BLaER1 (cell line): ENCODE data around the gene C20orf202.

ENCODE experiments used
- H3K27ac ChIP-seq: shearing (Covaris generic); formaldehyde crosslinking; 2 replicates; pipeline ENCODE4 v1.8.1; 2022
- H3K27me3 ChIP-seq: shearing (Covaris generic); formaldehyde crosslinking; 2 replicates; pipeline ENCODE4 v1.8.1; 2022
- H3K36me3 ChIP-seq: shearing (Covaris generic); formaldehyde crosslinking; 2 replicates; pipeline ENCODE4 v1.8.1; 2022
- H3K4me1 ChIP-seq: shearing (Covaris generic); formaldehyde crosslinking; 2 replicates; pipeline ENCODE4 v1.8.1; 2022
- H3K4me2 ChIP-seq: shearing (Covaris generic); formaldehyde crosslinking; 2 replicates; pipeline ENCODE4 v1.8.1; 2022
- H3K4me3 ChIP-seq: shearing (Covaris generic); formaldehyde crosslinking; 2 replicates; pipeline ENCODE4 v1.8.1; 2022
- H3K9ac ChIP-seq: shearing (Covaris generic); formaldehyde crosslinking; 2 replicates; pipeline ENCODE4 v1.8.1; 2022
- H3K9me3 ChIP-seq: shearing (Covaris generic); formaldehyde crosslinking; 2 replicates; pipeline ENCODE4 v1.8.1; 2022
- H4K20me1 ChIP-seq: shearing (Covaris generic); formaldehyde crosslinking; 2 replicates; pipeline ENCODE4 v1.8.1; 2022
- Cebpa-rat ChIP-seq: shearing (Covaris generic); IDR thresholded peaks from 2 replicates; pipeline ENCODE4 v1.8.1; 2022

C20orf202 gene

DNA sequence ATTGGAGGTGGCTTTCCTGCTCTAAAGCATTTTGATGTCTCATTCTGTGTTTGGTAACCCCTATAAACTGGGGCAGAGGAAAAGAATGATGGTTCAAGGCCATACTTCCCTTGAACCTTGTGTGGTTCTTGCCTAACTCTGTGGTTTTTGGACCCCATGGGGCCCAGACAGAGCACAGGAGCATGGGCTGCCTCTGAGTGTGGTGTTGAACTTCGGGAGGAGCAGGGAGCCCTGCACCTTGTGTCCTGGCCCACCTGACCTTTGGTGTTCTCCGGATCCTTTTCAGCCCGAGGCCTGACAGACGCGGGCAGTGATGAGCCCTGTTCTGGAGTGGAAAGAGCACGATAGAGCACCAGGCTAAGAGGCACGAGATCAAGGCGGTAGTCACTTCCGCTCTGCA, 37.3 kb upstream of the C20orf202 start:
- Histone ChIP-seq H3K36me3 (peaks cover 94% of the 10 kb centered on the region), H3K4me3 (no peak overlapping the region), H3K4me2 (no peak overlapping the region), H3K4me1 (peaks cover 30% of the 10 kb centered on the region), H3K27ac (no peak overlapping the region), H3K9ac (no peak overlapping the region), H3K9me3 (no peaks in the 10 kb centered on the region), H4K20me1 (peaks cover 54% of the 10 kb centered on the region), H3K27me3 (no peaks in the 10 kb centered on the region)
- TF ChIP-seq Cebpa-rat = no peak

DNA sequence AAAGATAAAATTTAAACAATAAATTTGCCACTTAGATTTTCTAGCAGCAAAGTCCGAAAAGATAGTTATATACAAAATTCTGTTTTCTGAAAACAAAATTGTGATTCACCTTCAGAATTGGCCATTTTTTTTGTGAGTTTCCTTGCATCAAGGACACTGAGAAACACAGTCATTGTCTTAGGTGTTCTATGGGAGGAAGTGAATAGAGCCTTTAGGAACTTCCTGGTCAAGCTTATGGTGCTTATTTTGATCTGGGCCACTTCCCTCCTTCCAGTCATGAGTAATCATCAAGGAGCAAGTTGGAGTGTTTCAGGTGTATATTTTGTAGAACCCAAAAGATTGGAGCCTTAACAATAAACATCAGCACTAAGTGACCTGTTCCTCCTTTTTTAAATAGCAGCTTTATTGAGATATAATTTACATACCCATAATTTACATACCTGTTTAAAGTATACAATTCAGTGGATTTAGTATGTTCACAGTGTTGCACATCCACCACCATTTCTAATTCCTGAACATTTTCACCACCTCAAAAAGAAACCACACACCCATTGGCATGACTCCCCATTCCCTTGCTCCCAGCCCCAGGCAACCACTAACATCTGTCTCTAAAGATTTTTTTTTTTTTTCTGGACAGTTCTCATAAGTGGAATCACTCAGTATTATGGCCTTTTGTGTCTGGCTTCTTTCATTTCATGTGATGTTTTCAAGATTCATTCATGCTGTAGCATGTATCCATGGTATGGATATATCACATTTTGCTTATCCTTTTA, 36.1 kb upstream of the C20orf202 start:
- no peak overlapping the region for H3K4me2 ChIP-seq
- no peaks in the 10 kb centered on the region for H3K27me3 ChIP-seq
- no peak for TF ChIP-seq Cebpa-rat
- peaks cover 54% of the 10 kb centered on the region for H4K20me1 ChIP-seq
- H3K4me1 ChIP-seq = peaks cover 20% of the 10 kb centered on the region
- H3K27ac ChIP-seq = no peak overlapping the region
- H3K9me3 ChIP-seq = no peaks in the 10 kb centered on the region
- no peak overlapping the region for H3K9ac ChIP-seq
- H3K36me3 ChIP-seq = peaks cover 94% of the 10 kb centered on the region
- H3K4me3 ChIP-seq = no peak overlapping the region

- Histone ChIP-seq H3K4me3 (no peak overlapping the region), H3K9me3 (no peaks in the 10 kb centered on the region)
Observed at GRCh38 chr20:1169224-1169623, 34.0 kb upstream of the C20orf202 start.

DNA sequence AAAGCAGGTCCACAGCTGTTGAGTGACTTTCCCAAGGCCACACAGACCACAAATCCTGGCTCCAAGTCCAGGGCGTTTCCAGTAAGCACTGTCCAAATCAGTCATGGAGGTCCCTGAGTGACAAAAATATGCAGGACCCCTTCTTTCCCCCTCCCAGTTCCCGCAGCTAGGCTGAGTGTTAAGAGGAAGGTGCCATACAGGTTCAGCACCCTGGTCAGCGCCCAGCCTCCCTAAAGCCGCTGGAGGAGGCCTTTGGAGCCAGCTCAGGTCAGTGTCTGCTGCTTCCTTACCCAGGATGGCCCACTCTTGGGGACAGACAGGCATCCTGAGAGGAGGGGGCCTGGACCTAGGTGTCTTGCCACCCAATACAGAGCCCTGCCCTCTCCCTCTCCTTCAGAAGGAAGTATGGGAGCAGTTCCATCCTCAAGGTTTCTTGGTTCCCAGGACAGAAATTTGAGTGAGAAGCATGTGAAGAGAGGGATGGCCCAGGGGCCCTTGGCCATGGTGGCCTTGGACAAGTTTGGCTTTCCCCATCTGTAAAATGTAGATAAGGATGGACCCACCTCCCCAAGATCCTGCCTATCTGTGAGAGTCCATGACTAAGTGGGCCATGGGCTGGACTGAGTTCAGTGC, 31.7 kb upstream of the C20orf202 start:
- Histone ChIP-seq H4K20me1 (peaks cover 60% of the 10 kb centered on the region), H3K9me3 (no peaks in the 10 kb centered on the region), H3K4me1 (no peaks in the 10 kb centered on the region), H3K27me3 (no peaks in the 10 kb centered on the region), H3K36me3 (peaks cover 96% of the 10 kb centered on the region), H3K9ac (no peak overlapping the region), H3K4me3 (no peak overlapping the region), H3K4me2 (no peak overlapping the region), H3K27ac (no peak overlapping the region)
- TF ChIP-seq Cebpa-rat = no peak

More at GRCh38 chr20:1169224-1169623, 34.0 kb upstream of the C20orf202 start:
- Histone ChIP-seq H3K4me1 (no peaks in the 10 kb centered on the region), H3K4me2 (no peak overlapping the region), H3K9ac (no peak overlapping the region), H3K27me3 (no peaks in the 10 kb centered on the region), H3K36me3 (peaks cover 100% of the 10 kb centered on the region), H3K27ac (no peak overlapping the region), H4K20me1 (peaks cover 59% of the 10 kb centered on the region)
- TF ChIP-seq Cebpa-rat = no peak

GRCh38 chr20:1173698-1174097, 29.6 kb upstream of the C20orf202 start:
- Histone ChIP-seq H3K9ac (no peak overlapping the region), H3K27ac (no peak overlapping the region), H4K20me1 (peaks cover 56% of the 10 kb centered on the region), H3K4me3 (no peak overlapping the region), H3K4me1 (no peaks in the 10 kb centered on the region), H3K9me3 (no peaks in the 10 kb centered on the region), H3K4me2 (no peak overlapping the region), H3K36me3 (peaks cover 77% of the 10 kb centered on the region), H3K27me3 (no peaks in the 10 kb centered on the region)
- TF ChIP-seq Cebpa-rat = no peak

GRCh38 chr20:1174787-1175186, 28.5 kb upstream of the C20orf202 start:
- Histone ChIP-seq H3K9me3 (no peaks in the 10 kb centered on the region), H3K9ac (no peak overlapping the region), H3K4me1 (no peaks in the 10 kb centered on the region), H4K20me1 (peaks cover 45% of the 10 kb centered on the region), H3K36me3 (peaks cover 66% of the 10 kb centered on the region), H3K27me3 (no peaks in the 10 kb centered on the region), H3K4me2 (no peak overlapping the region), H3K4me3 (no peak overlapping the region), H3K27ac (no peak overlapping the region)
- no peak for TF ChIP-seq Cebpa-rat

DNA sequence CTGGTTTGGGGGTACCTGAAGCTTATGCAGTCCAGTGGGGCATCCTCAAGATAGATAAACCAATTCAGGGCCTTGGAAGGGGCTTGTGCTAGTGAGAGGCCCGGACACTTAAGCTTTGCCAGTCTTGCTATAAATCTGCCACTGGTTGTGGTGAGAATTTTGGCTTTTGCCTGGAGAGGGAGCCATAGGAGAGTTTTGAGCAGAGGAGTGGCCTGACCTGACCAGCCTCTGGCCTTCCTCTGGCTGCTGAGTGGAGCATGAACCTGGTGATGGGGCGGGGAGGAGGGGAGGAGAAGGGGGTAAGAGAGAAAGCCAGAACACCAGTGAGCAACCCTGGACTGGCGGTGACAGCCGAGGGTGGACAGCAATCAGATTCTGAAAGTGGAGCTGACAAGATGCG, 25.6 kb upstream of the C20orf202 start:
- Histone ChIP-seq H3K9ac (no peak overlapping the region), H3K27ac (no peak overlapping the region), H3K9me3 (no peaks in the 10 kb centered on the region), H3K4me1 (no peaks in the 10 kb centered on the region), H4K20me1 (peaks cover 24% of the 10 kb centered on the region), H3K36me3 (peaks cover 37% of the 10 kb centered on the region), H3K27me3 (0 out of 2 replicates have a peak, but pooled peaks cover under 1% of the 10 kb centered on the region), H3K4me3 (no peak overlapping the region), H3K4me2 (no peak overlapping the region)
- no peak for TF ChIP-seq Cebpa-rat

GRCh38 chr20:1178103-1178502, 25.2 kb upstream of the C20orf202 start:
- peaks cover 5% of the 10 kb centered on the region for H3K27me3 ChIP-seq

DNA sequence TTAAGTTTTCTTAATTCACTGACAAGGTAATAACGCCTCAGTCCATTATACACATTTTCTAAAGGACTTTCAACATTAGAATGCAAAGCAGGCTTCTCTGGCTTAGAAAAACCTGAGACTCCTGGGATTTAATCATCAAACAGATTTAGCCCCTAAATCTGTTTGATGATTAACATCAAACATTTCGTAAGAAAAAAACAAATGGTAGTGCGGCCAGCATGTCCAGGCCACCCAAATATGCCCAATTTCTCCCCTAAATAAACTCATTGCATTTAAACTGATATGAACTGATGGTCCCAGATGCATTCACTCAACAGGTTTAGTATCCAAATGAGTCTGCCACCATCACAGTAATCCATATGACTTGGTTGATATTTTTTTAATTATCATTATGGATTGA, 24.6 kb upstream of the C20orf202 start:
- Histone ChIP-seq H3K27me3 (peaks cover 10% of the 10 kb centered on the region), H3K9me3 (no peaks in the 10 kb centered on the region), H3K27ac (no peak overlapping the region), H3K36me3 (peaks cover 28% of the 10 kb centered on the region; the same call in 1 of the 2 replicates), H3K4me3 (no peak overlapping the region), H3K4me2 (no peak overlapping the region), H3K9ac (no peak overlapping the region), H3K4me1 (no peaks in the 10 kb centered on the region), H4K20me1 (peaks cover 17% of the 10 kb centered on the region; the same call in 1 of the 2 replicates)
- no peak for TF ChIP-seq Cebpa-rat

More at GRCh38 chr20:1178103-1178502, 25.2 kb upstream of the C20orf202 start:
- H3K9me3 ChIP-seq = no peaks in the 10 kb centered on the region
- no peak overlapping the region for H3K9ac ChIP-seq
- H3K4me3 ChIP-seq = no peak overlapping the region
- H3K4me1 ChIP-seq = no peaks in the 10 kb centered on the region
- TF ChIP-seq Cebpa-rat = no peak
- H3K27ac ChIP-seq = no peak overlapping the region
- H3K36me3 ChIP-seq = peaks cover 33% of the 10 kb centered on the region; the same call in 1 of the 2 replicates
- H3K4me2 ChIP-seq = no peak overlapping the region
- peaks cover 20% of the 10 kb centered on the region; the same call in 1 of the 2 replicates for H4K20me1 ChIP-seq

DNA sequence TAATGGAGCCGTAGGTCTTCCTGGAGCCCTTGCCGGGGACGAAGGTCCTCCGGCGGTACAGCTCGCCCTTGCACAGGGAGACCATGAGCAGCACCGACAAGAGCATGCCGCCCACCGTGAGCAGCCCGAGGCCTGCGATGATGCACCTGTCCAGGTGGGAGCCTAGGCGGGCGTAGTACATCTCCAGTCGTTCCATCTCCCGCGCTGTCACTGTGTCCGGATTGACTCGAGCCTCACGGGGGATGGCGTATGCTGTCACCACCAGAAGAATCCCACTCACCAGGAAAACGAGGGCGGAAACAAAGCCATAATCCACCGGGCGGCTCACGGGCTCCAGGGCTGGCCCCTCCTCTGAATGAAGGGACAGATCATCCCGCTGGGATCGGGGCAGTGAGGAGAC, 22.3 kb upstream of the C20orf202 start:
- H4K20me1 ChIP-seq = peaks cover 24% of the 10 kb centered on the region; the same call in 1 of the 2 replicates
- no peaks in the 10 kb centered on the region for H3K4me1 ChIP-seq
- H3K36me3 ChIP-seq = peaks cover 8% of the 10 kb centered on the region; the same call in 1 of the 2 replicates

More for the DNA sequence above, 22.3 kb upstream of the C20orf202 start:
- Histone ChIP-seq H3K9ac (no peak overlapping the region), H3K9me3 (no peaks in the 10 kb centered on the region), H3K4me2 (no peak overlapping the region), H3K4me3 (no peak overlapping the region), H3K27me3 (peaks cover 32% of the 10 kb centered on the region), H3K27ac (no peak overlapping the region)
- TF ChIP-seq Cebpa-rat = no peak
